Hepatocyte (in vitro differentiated cells): ENCODE measurements around the gene CDC42BPG.

Experiments
- CTCF ChIP-seq: fragments of 200-600 bp; sonication (generic); IDR thresholded peaks from 2 replicates; pipeline ENCODE4 v1.5.1; 2016; ENCODE audit warnings: antibody characterized with exemption, mild to moderate bottlenecking; ENCODE audit not compliant: poor library complexity
- EZH2 ChIP-seq: fragments of 200-600 bp; sonication (generic); IDR thresholded peaks from 2 replicates; pipeline ENCODE4 v1.6.1; 2016; ENCODE audit warnings: antibody characterized with exemption, mild to moderate bottlenecking, borderline replicate concordance
- EZH2phosphoT487 ChIP-seq: fragments of 200-600 bp; sonication (generic); IDR thresholded peaks from one replicate; pipeline ENCODE4 v1.6.1; 2018; ENCODE audit warnings: antibody characterized with exemption, mild to moderate bottlenecking, low read depth, moderate library complexity; ENCODE audit not compliant: unreplicated experiment, severe bottlenecking

- TF ChIP-seq CTCF (no peak), EZH2phosphoT487 (no peak), EZH2 (no peak)
Observed at GRCh38 chr11:64883575-64883974, 39.1 kb upstream of the CDC42BPG start.
